GM12878 (cell line): ENCODE data around the gene BBS9. TPM values are rescaled to one million over a fixed set of nuclear protein-coding genes. Genes with fewer than 3 reads are reported as not detected.

Experiments used
- ATAC-seq: fragments of 200-7000 bp; cut with Tn5 transposase; 3 replicates; pipeline ENCODE4 v1.9.1; 2020; ENCODE audit warnings: mild to moderate bottlenecking, moderate library complexity
- BruUV-seq: library from RNA; stranded (reverse); fragments of 400-500 nt; replicated peaks from 2 replicates; lab custom pipeline; 2021; lab: Mats Ljungman, UMichigan
- CTCF ChIA-PET: fragments of 300-600 bp; sonication (Branson Sonifier 250); formaldehyde crosslinking; extraction: SDS; loops from one replicate; lab custom pipeline; 2021; ENCODE audit warnings: inconsistent platforms; lab: Yijun Ruan, JAX
- POLR2A ChIA-PET: fragments of 350-600 bp; formaldehyde crosslinking; extraction: SDS; loops from one replicate; lab custom pipeline; 2021; ENCODE audit warnings: inconsistent platforms; lab: Charles Lee
- RAD21 ChIA-PET: fragments of 300-600 bp; sonication (Branson Sonifier 250); formaldehyde crosslinking; loops from one replicate; lab custom pipeline; 2023; ENCODE audit warnings: antibody characterized with exemption; ENCODE audit not compliant: unreplicated experiment; lab: Charles Lee
- SMC1A ChIA-PET: fragments of 300-600 bp; sonication (Branson Sonifier 250); formaldehyde crosslinking; loops from one replicate; lab custom pipeline; 2023; ENCODE audit not compliant: unreplicated experiment, uncharacterized antibody; lab: Charles Lee
- DNase-seq: peaks from one replicate; pipeline ENCODE4 v3.0.0-alpha.2; 2011; ENCODE audit warnings: low read depth, low spot score
- FAIRE-seq: peaks from 3 replicates; lab custom pipeline; 2011; peaks lifted over from hg19 to GRCh38; lab: Jason Lieb, UNC
- H2AFZ ChIP-seq: 2 replicates; pipeline ENCODE4 v1.6.0; 2011; ENCODE audit warnings: low read depth, low read length, control low read depth; ENCODE audit not compliant: control insufficient read depth
- H3K27ac ChIP-seq: 2 replicates; pipeline ENCODE4 v1.5.1; 2011; ENCODE audit warnings: control low read depth; ENCODE audit not compliant: control insufficient read depth, insufficient read depth
- H3K27me3 ChIP-seq, 2 experiments: replicated peaks in 1 of 2; 2 replicates each; pipeline versions ENCODE4 v1.6.0 to v1.6.1; 2011; ENCODE audit warnings: low read length in 1 of 2; ENCODE audit not compliant: control insufficient read depth in 2 of 2, insufficient read depth in 2 of 2
- H3K36me3 ChIP-seq, 2 experiments: 2 replicates each; pipeline ENCODE4 v1.5.1; 2011; ENCODE audit warnings: low read length in 1 of 2; ENCODE audit not compliant: control insufficient read depth in 2 of 2, insufficient read depth in 2 of 2
- H3K4me1 ChIP-seq: 2 replicates; pipeline ENCODE4 v1.6.1; 2011; ENCODE audit warnings: mild to moderate bottlenecking, low read length, moderate library complexity, mixed read lengths; ENCODE audit not compliant: control insufficient read depth, insufficient read depth
- H3K4me2 ChIP-seq: 2 replicates; pipeline ENCODE4 v1.6.0; 2011; ENCODE audit warnings: control low read depth; ENCODE audit not compliant: control insufficient read depth, insufficient read depth
- H3K4me3 ChIP-seq: fragments of 200-600 bp; sonication (generic); 2 replicates; pipeline ENCODE4 v1.5.1; 2016
- H3K79me2 ChIP-seq: 2 replicates; pipeline ENCODE4 v1.6.0; 2011; ENCODE audit warnings: low read length; ENCODE audit not compliant: control insufficient read depth, insufficient read depth
- H3K9ac ChIP-seq: 2 replicates; pipeline ENCODE4 v1.8.0; 2011; ENCODE audit warnings: low read length, control low read depth, mixed read lengths; ENCODE audit not compliant: control insufficient read depth, insufficient read depth
- H3K9me3 ChIP-seq: replicated peaks from 3 replicates; pipeline ENCODE4 v1.5.1; 2011; ENCODE audit warnings: mild to moderate bottlenecking, low read length; ENCODE audit not compliant: control insufficient read depth, insufficient read depth
- H4K20me1 ChIP-seq: 2 replicates; pipeline ENCODE4 v1.6.0; 2011; ENCODE audit not compliant: control insufficient read depth, insufficient read depth
- ATF7 ChIP-seq: fragments of 450-650 bp; IDR thresholded peaks from 2 replicates; pipeline ENCODE4 v1.6.1; 2016; ENCODE audit warnings: low read depth, mild to moderate bottlenecking
- CEBPB ChIP-seq, 2 experiments: fragments of 150-350 bp in 1 of 2; IDR thresholded peaks; 2 replicates each; pipeline ENCODE4 v1.6.1; 2012 to 2014; ENCODE audit warnings: low read depth in 2 of 2, low read length in 2 of 2, borderline replicate concordance in 1 of 2, inconsistent platforms in 1 of 2
- CREB1 ChIP-seq: IDR thresholded peaks from 2 replicates; pipeline ENCODE4 v1.6.1; 2012; ENCODE audit warnings: low read depth, mild to moderate bottlenecking, inconsistent platforms
- ETV6 ChIP-seq, 2 experiments: fragments of 450-650 bp in 1 of 2; IDR thresholded peaks in 1 of 2; conservative IDR thresholded peaks in 1 of 2; 2 replicates each; pipeline ENCODE4 v1.6.1; 2014; ENCODE audit warnings: antibody characterized with exemption in 1 of 2, borderline replicate concordance in 1 of 2, low read depth in 1 of 2, mild to moderate bottlenecking in 1 of 2, moderate library complexity in 1 of 2
- GATAD2B ChIP-seq: fragments of 450-650 bp; conservative IDR thresholded peaks from 2 replicates; pipeline ENCODE4 v1.6.1; 2017; ENCODE audit warnings: low read depth, mild to moderate bottlenecking, moderate library complexity
- IRF4 ChIP-seq: IDR thresholded peaks from 2 replicates; pipeline ENCODE4 v1.6.1; 2011; ENCODE audit warnings: low read depth, low read length
- JUND ChIP-seq: IDR thresholded peaks from 2 replicates; pipeline ENCODE4 v1.6.1; 2012; ENCODE audit warnings: low read depth, mild to moderate bottlenecking, low read length, improper control_type of control experiment, moderate library complexity
- MEF2B ChIP-seq: fragments of 450-650 bp; IDR thresholded peaks from 2 replicates; pipeline ENCODE4 v1.6.1; 2018; ENCODE audit warnings: mild to moderate bottlenecking, moderate library complexity; ENCODE audit not compliant: partially characterized antibody, poor library complexity, severe bottlenecking
- PAX5 ChIP-seq: IDR thresholded peaks from 2 replicates; pipeline ENCODE4 v1.6.1; 2011; ENCODE audit warnings: low read depth, low read length, borderline replicate concordance
- SPI1 ChIP-seq: IDR thresholded peaks from 2 replicates; pipeline ENCODE4 v1.6.1; 2011; ENCODE audit warnings: low read depth, mild to moderate bottlenecking, low read length, moderate library complexity, borderline replicate concordance; ENCODE audit not compliant: insufficient read depth
- SREBF2 ChIP-seq: IDR thresholded peaks from 2 replicates; pipeline ENCODE4 v1.6.1; 2012; ENCODE audit warnings: mild to moderate bottlenecking, low read length
- ZNF207 ChIP-seq: fragments of 450-650 bp; IDR thresholded peaks from 2 replicates; pipeline ENCODE4 v1.6.1; 2014; ENCODE audit warnings: antibody characterized with exemption, mild to moderate bottlenecking, borderline replicate concordance
- WGBS: methylation state at CpG from one replicate; pipeline ENCODE4 v1.1.6; 2016; ENCODE audit warnings: low lambda C conversion rate; ENCODE audit not compliant: insufficient replicate concordance, insufficient coverage; ENCODE audit errors: missing lambda C conversion rate; 5-methylcytosine and 5-hydroxymethylcytosine counted together
- in situ Hi-C: fragments of 300-500 bp; cut with MboI; formaldehyde crosslinking; loops from 9 replicates; pipeline ENCODE4 v1.14.3; 2018; ENCODE audit warnings: mixed read lengths
- intact Hi-C: fragments of 100-400 bp; cut with micrococcal nuclease; formaldehyde crosslinking; loops from one replicate; pipeline ENCODE4 v1.14.2; 2022; ENCODE audit not compliant: unreplicated experiment
- polyA plus RNA-seq, 11 experiments: library from polyadenylated mRNA; depleted of rRNA in 4 of 11; unstranded in 6 of 11; stranded (reverse) in 5 of 11; fragments of >200 nt; fragmentation: Nextera tagmentation in 4 of 11; fragmentation: Illumina TruSeq in 1 of 11; extraction: Ambion mirVana in 4 of 11; extraction: Trizol in 1 of 11; gene quantifications; 1 replicate in 1 of 11; 2 replicates in 10 of 11; pipeline versions ENCODE4 v1.2.1 to v1.2.3, GENCODE V29; 2011 to 2016; ENCODE audit warnings: inconsistent platforms in 2 of 11, missing spikeins in 2 of 11, low read depth in 1 of 11
- total RNA-seq, 4 experiments: library from RNA; depleted of rRNA in 3 of 4; stranded (reverse); fragments of >200 nt in 3 of 4; fragmentation: Illumina TruSeq in 1 of 4; extraction: Trizol in 1 of 4; gene quantifications; 2 replicates each; pipeline versions ENCODE4 v1.2.1 to v1.2.3, GENCODE V29; 2013 to 2021
- TF ChIP-seq, protein P1 (sequence below): fragments of 450-650 bp; IDR thresholded peaks from 2 replicates; pipeline ENCODE4 v1.6.1; 2014; ENCODE audit warnings: mild to moderate bottlenecking
- TF ChIP-seq, protein P2 (sequence below): IDR thresholded peaks from 2 replicates; pipeline ENCODE4 v1.6.1; 2011; ENCODE audit warnings: borderline replicate concordance, low read depth, mild to moderate bottlenecking, moderate library complexity, low read length; ENCODE audit not compliant: insufficient read depth, poor library complexity, severe bottlenecking

BBS9 gene
- total and polyA plus RNA-seq, 10 of the 15 experiments (the other 5 are each of a cell fraction or from before 2014, with no cell fraction given) = 1.2 to 5.6 (median 2.3) TPM

DNA sequence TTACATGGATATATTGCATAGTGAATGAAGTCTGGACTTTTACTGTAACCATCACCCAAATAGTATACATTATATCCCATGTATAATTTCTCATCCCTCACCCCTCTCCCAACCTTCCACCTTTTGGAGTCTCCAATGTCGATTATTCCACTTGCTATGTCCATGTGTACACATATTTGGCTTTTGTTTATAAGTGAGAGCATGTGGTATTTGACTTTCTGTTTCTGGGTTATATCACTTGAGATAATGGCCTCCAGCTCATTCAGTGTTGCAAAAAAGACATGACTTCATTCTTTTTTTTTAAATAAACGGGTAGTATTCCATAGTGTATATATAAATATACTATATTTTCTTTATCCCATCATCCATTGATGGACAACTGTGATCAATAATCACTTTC, 487.4 kb downstream of the BBS9 start:
- WGBS = 7% methylated on average over 2 of the region's 2 CpGs
- ChIA-PET RAD21 (no interaction called here), CTCF (no interaction called here)
- intact Hi-C loops (no loop called here), in situ Hi-C loops (no loop called here)
- Histone ChIP-seq H3K79me2 (no peaks in the 10 kb centered on the region), H2AFZ (no peak overlapping the region), H3K4me2 (no peak overlapping the region), H3K27ac (no peak overlapping the region), H3K4me1 (no peaks in the 10 kb centered on the region), H3K9me3 (no peaks in the 10 kb centered on the region), H3K36me3 (no peaks in the 10 kb centered on the region)
- TF ChIP-seq JUND (no peak), ETV6 (conservative IDR thresholded peaks at IDR 0.05 in 1 of 2, IDR thresholded peaks at IDR 0.05 in 1 of 2; ENCODE audit: borderline replicate concordance in 1 of 2, low read depth in 1 of 2) (no peak), CREB1 (no peak)
- TF ChIP-seq, all 136 proteins: peak for 0
- FAIRE-seq = no peak
- no TSS peak for BruUV-seq
- Histone ChIP-seq H3K27me3 (no peaks in the 10 kb centered on the region), H3K4me3 (no peak overlapping the region), H3K9ac (no peak overlapping the region), H4K20me1 (no peaks in the 10 kb centered on the region)
- SMC1A ChIA-PET = no interaction called here
- DNase-seq = no peak
- ATAC-seq = no peak
- POLR2A ChIA-PET = no interaction called here

DNA sequence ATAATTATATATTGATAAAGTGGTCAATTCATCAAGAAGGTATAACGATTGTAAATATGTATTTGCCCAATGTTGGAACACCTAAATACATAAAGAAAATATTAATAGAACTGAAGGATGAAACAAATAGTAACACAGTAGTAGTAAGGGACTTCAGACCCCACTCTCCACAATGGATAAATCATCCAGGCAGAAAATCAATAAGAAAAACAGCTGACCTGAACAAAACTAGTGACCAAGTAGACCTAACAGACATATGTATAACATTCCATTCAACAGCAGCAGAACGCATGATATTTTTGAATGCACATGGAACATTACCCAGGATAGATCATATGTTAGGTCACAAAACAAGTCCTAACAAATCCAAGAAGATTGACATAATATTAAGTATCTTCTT, 489.9 kb downstream of the BBS9 start:
- no peaks in the 10 kb centered on the region for H3K9me3 ChIP-seq
- no peak overlapping the region for H2AFZ ChIP-seq
- in situ Hi-C loops = no loop called here
- ATAC-seq = no peak
- no peak overlapping the region for H3K27ac ChIP-seq
- FAIRE-seq = no peak
- no peaks in the 10 kb centered on the region for H3K36me3 ChIP-seq
- H3K4me2 ChIP-seq = no peak overlapping the region
- no peak overlapping the region for H3K9ac ChIP-seq
- H4K20me1 ChIP-seq = no peaks in the 10 kb centered on the region
- TF ChIP-seq SPI1 (no peak), IRF4 (no peak), GATAD2B (no peak), CEBPB (IDR thresholded peaks at IDR 0.05; ENCODE audit: borderline replicate concordance in 1 of 2, low read depth in 2 of 2, low read length in 2 of 2) (no peak), ATF7 (no peak), PAX5 (no peak), ZNF207 (no peak), SREBF2 (no peak), MEF2B (no peak)
- TF ChIP-seq, protein P1, sequence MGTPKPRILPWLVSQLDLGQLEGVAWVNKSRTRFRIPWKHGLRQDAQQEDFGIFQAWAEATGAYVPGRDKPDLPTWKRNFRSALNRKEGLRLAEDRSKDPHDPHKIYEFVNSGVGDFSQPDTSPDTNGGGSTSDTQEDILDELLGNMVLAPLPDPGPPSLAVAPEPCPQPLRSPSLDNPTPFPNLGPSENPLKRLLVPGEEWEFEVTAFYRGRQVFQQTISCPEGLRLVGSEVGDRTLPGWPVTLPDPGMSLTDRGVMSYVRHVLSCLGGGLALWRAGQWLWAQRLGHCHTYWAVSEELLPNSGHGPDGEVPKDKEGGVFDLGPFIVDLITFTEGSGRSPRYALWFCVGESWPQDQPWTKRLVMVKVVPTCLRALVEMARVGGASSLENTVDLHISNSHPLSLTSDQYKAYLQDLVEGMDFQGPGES = no peak
- TF ChIP-seq, protein P2, sequence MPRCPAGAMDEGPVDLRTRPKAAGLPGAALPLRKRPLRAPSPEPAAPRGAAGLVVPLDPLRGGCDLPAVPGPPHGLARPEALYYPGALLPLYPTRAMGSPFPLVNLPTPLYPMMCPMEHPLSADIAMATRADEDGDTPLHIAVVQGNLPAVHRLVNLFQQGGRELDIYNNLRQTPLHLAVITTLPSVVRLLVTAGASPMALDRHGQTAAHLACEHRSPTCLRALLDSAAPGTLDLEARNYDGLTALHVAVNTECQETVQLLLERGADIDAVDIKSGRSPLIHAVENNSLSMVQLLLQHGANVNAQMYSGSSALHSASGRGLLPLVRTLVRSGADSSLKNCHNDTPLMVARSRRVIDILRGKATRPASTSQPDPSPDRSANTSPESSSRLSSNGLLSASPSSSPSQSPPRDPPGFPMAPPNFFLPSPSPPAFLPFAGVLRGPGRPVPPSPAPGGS = no peak
- intact Hi-C loops = no loop called here
- ChIA-PET RAD21 (no interaction called here), POLR2A (no interaction called here), SMC1A (no interaction called here), CTCF (no interaction called here)
- BruUV-seq = no TSS peak
- H3K4me1 ChIP-seq = no peaks in the 10 kb centered on the region
- no peak for DNase-seq
- H3K4me3 ChIP-seq = no peak overlapping the region
- H3K27me3 ChIP-seq = no peaks in the 10 kb centered on the region
- WGBS = 53% methylated on average over 2 of the region's 2 CpGs
- H3K79me2 ChIP-seq = no peaks in the 10 kb centered on the region
